Heart right ventricle (tissue), 16 donors: ENCODE results near the gene TSC22D4. TPM values are rescaled to one million over a fixed set of nuclear protein-coding genes. Genes with fewer than 3 reads are reported as not detected.
"Not testable (repeated sequence)": the region's sequence is repeated elsewhere in the genome, so short reads cannot be mapped to it uniquely, and the experiment has no call there.

ENCODE experiments used
- ATAC-seq, 8 donors: fragments of 200-7000 bp; cut with Tn5 transposase; one replicate each; pipeline ENCODE4 v1.9.1; 2020; ENCODE audit warnings: mild to moderate bottlenecking in 8 of 8, moderate library complexity in 8 of 8, moderate number of reproducible peaks in 1 of 8
- DNase-seq, 2 donors: peaks; one replicate each; pipeline ENCODE4 v3.0.0-alpha.2; 2020
- H3K27ac ChIP-seq, 10 donors: fragments of 200-600 bp; sonication (generic) in 2 of 10; one replicate each; pipeline versions ENCODE4 v1.5.0 to v1.8.0; 2020 to 2022; ENCODE audit warnings: mild to moderate bottlenecking in 3 of 10
- H3K27me3 ChIP-seq, 7 donors: fragments of 200-600 bp; one replicate each; pipeline ENCODE4 v1.8.0; 2021 to 2022; ENCODE audit warnings: mild to moderate bottlenecking in 2 of 7
- H3K36me3 ChIP-seq, 9 donors: fragments of 200-600 bp; sonication (generic) in 1 of 9; one replicate each; pipeline versions ENCODE4 v1.5.0 to v1.8.0; 2020 to 2022; ENCODE audit warnings: mild to moderate bottlenecking in 2 of 9
- H3K4me1 ChIP-seq, 9 donors: fragments of 200-600 bp; sonication (generic) in 1 of 9; one replicate each; pipeline versions ENCODE4 v1.5.0 to v1.8.0; 2020 to 2022; ENCODE audit warnings: mild to moderate bottlenecking in 4 of 9
- H3K4me3 ChIP-seq, 10 donors: fragments of 200-600 bp; sonication (generic) in 2 of 10; one replicate each; pipeline versions ENCODE4 v1.5.0 to v1.8.0; 2020 to 2022; ENCODE audit warnings: mild to moderate bottlenecking in 7 of 10, moderate library complexity in 2 of 10
- H3K9me3 ChIP-seq, 11 donors: fragments of 200-600 bp in 10 of 11; sonication (generic) in 2 of 11; one replicate each; pipeline versions ENCODE4 v1.5.0 to v1.8.0; 2013 to 2022; ENCODE audit warnings: mild to moderate bottlenecking in 2 of 11, control low read depth in 1 of 11, moderate library complexity in 1 of 11
- CTCF ChIP-seq, 9 donors: fragments of 200-600 bp; sonication (generic) in 2 of 9; IDR thresholded peaks; one replicate each; pipeline versions ENCODE4 v1.5.0 to v1.8.0; 2021 to 2022; ENCODE audit warnings: antibody characterized with exemption in 9 of 9, mild to moderate bottlenecking in 5 of 9, moderate library complexity in 1 of 9
- WGBS, 2 donors: extraction: QIAGEN DNeasy Blood & Tissue Kit; methylation state at CpG; one replicate each; pipeline ENCODE4 v1.1.7; 2013; ENCODE audit warnings: inconsistent platforms in 1 of 2; 5-methylcytosine and 5-hydroxymethylcytosine counted together
- intact Hi-C, 10 donors: fragments of 100-400 bp; cut with DNase I; formaldehyde crosslinking; loops; one replicate each; pipeline versions ENCODE4 v1.11.1 to v1.14.2; 2022
- polyA plus RNA-seq, 2 donors: library from polyadenylated mRNA; stranded (reverse); fragments of 200-250 nt; gene quantifications; one replicate each; pipeline ENCODE4 v1.2.3, GENCODE V29; 2013
- total RNA-seq, 10 donors: library from RNA; stranded (reverse); fragmentation: NEBNext Ultra II Directional in 3 of 10; extraction: Animal tissue kit (Norgen Biotek cat#: 25700) in 3 of 10; gene quantifications; one replicate each; pipeline versions ENCODE4 v1.2.1 to v1.2.4, GENCODE V29; 2021 to 2023
- donor health status: Arrhythmogenic right ventricular cardiomyopathy.
- donor health status: ischemic (EF 13 %, LVEDD 7.1; RV severe dilation, severe dysfunction).
- donor health status: healthy with polysubstance abuse.
- donor health status: DM: no; HTN: yes; CAD: no.
- donor health status: DM: no; HTN: no; CAD: no.
- donor health status: ischemic (EF 25% LVEDD 6.9; RV normal size, moderate dysfunction).
- donor health status: ischemic (EF 25% LVEDD 5.7; RV mildly dilated, moderate dysfunction).
- donor health status: healthy.
- donor health status: DM: yes; HTN: yes; CAD: no.
- donor health status: Ischemic cardiomyopathy.
- donor health status: ischemic (EF 35%, LVEDD 5.7; RV mildly dilated, moderate dysfunction).
- donor health status: nonischemic (EF 11% LVEDD 7.7; RV severe dilation, severe dysfunction).
- donor health status: DM: yes; HTN: yes; CAD: no.
- donor health status: PGD.
- donor health status: ischemic (EF 29% LVEDD 5.4; RV normal size, mild dysfunction).
- donor health status: nonischemic (EF 23%, LVEDD 6.1; RV moderate dilation, normal function).

The TSC22D4 gene
- total and polyA plus RNA-seq, 12 donors: 36.0 to 72.3 (median 47.7) TPM

DNA sequence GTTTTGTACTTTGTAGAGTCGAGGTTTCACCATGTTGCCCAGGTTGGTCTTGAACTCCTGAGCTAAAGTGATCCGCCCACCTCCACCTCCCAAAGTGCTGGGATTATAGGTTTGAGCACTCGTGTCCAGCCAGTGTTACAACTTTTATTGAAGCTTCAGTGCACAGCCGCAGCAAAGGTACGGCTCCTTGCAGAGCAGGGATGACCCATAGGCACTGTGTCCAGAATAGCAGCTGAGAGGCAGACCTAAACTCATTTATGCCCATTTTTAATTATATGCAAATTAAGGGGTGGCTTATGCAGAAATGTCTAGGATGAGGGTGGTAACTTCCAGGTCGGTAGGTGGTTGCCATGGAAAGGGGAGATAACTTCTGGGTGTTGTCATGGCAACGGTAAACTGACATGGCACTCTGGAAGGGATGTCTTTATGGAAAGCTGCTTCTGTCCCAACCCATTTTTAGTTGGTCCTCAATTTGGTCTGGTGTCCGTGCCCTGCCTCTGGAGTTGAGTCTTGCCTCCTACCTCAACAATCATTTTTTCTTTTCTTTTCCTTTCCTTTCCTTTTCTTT lies 27.4 kb upstream of the TSC22D4 start:
- Histone ChIP-seq H3K9me3 (no peaks in the 10 kb centered on the region), H3K27ac (no peak overlapping the region), H3K4me3 (no peak overlapping the region), H3K4me1 (no peaks in the 10 kb centered on the region), H3K27me3 (peaks cover 0 to 21% (median 0%) of the 10 kb centered on the region in 7 donors), H3K36me3 (no peaks in the 10 kb centered on the region)
- DNase-seq (no peak), ATAC-seq (no peak)
- intact Hi-C loops: no loop called here
- 67 to 70% methylated on average over 8 of the region's 8 CpGs for WGBS, 2 donors
- TF ChIP-seq CTCF (IDR thresholded peaks at IDR 0.05): no peak

- TF ChIP-seq CTCF (IDR thresholded peaks at IDR 0.05): no peak
- DNase-seq: no peak
- Histone ChIP-seq H3K4me1 (no peaks in the 10 kb centered on the region), H3K27ac (no peak overlapping the region), H3K36me3 (no peaks in the 10 kb centered on the region), H3K9me3 (no peaks in the 10 kb centered on the region), H3K27me3 (peaks cover 0 to 21% (median 0%) of the 10 kb centered on the region in 7 donors), H3K4me3 (no peak overlapping the region)
- WGBS, 2 donors: 88 to 93% methylated on average over 9 of the region's 9 CpGs
- intact Hi-C loops: no loop called here
- ATAC-seq: no peak
Observed at GRCh38 chr7:100504887-100505611, 26.0 kb upstream of the TSC22D4 start.

- H3K27ac ChIP-seq, H3K4me1 ChIP-seq, ATAC-seq, H3K36me3 ChIP-seq, DNase-seq, H3K9me3 ChIP-seq, intact Hi-C loops, H3K4me3 ChIP-seq: not testable (repeated sequence)
- WGBS, 2 donors: 96% methylated on average over 3 of the region's 3 CpGs
- H3K27me3 ChIP-seq: peaks cover 0 to 18% (median 0%) of the 10 kb centered on the region in 7 donors
Observed at GRCh38 chr7:100504031-100504430, 25.0 kb upstream of the TSC22D4 start.

- H3K9me3 ChIP-seq, H3K36me3 ChIP-seq, DNase-seq, H3K27ac ChIP-seq, H3K4me3 ChIP-seq, ATAC-seq, H3K27me3 ChIP-seq, intact Hi-C loops, H3K4me1 ChIP-seq: not testable (repeated sequence)
- 87 to 90% methylated on average over 2 of the region's 2 CpGs for WGBS, 2 donors
Observed at GRCh38 chr7:100500743-100501142, 21.7 kb upstream of the TSC22D4 start.

DNA sequence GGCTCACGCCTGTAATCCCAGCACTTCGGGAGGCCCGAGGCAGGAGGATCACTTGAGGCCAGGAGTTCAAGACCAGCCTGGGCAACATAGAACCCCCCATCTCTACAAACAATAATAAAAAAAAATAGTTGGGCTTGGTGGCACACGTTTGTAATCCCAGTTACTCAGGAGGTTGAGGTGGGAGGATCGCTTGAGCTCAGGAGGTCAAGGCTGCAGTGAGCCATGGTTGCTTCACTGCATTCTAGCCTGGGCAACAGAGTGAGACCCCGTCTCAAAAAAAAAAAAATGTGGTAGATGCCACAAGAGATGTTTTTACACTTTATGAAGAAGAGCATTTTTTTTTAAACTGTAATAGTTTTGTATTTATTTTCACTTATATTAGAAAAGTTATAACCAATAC lies 17.5 kb upstream of the TSC22D4 start:
- ATAC-seq: no peak
- no peaks in the 10 kb centered on the region for H3K36me3 ChIP-seq
- H3K4me1 ChIP-seq: peaks cover 0 to 14% (median 11%) of the 10 kb centered on the region in 9 donors
- 88 to 91% methylated on average over 6 of the region's 6 CpGs for WGBS, 2 donors
- H3K27ac ChIP-seq: no peak overlapping the region
- no peak for DNase-seq
- intact Hi-C loops: no loop called here
- no peaks in the 10 kb centered on the region for H3K9me3 ChIP-seq
- TF ChIP-seq CTCF (IDR thresholded peaks at IDR 0.05): no peak
- no peak overlapping the region for H3K4me3 ChIP-seq
- peaks cover 0 to 17% (median 0%) of the 10 kb centered on the region in 7 donors for H3K27me3 ChIP-seq
